H1 (cell line): Measurements from ENCODE around the gene GRID2. TPM values are rescaled to one million over a fixed set of nuclear protein-coding genes. Genes with fewer than 3 reads are reported as not detected.

ENCODE experiments used
- CTCF ChIA-PET: fragments of 300-600 bp; sonication (Branson Sonifier 250); formaldehyde crosslinking; loops from one replicate; lab custom pipeline; 2021; ENCODE audit not compliant: partially characterized antibody; lab: Charles Lee
- POLR2A ChIA-PET: fragments of 300-600 bp; sonication (Branson Sonifier 250); formaldehyde crosslinking; loops from one replicate; lab custom pipeline; 2021; ENCODE audit warnings: inconsistent platforms; ENCODE audit not compliant: partially characterized antibody; lab: Charles Lee
- DNase-seq, 2 experiments: peaks; one replicate each; pipeline versions ENCODE4 v3.0.0 to v3.0.0-alpha.2; 2010 to 2022; ENCODE audit warnings: low spot score in 2 of 2, low read depth in 1 of 2, mixed read lengths in 1 of 2
- FAIRE-seq: peaks from 2 replicates; lab custom pipeline; 2011; peaks lifted over from hg19 to GRCh38; lab: Jason Lieb, UNC
- H2AFZ ChIP-seq: 2 replicates; pipeline ENCODE4 v1.8.1; 2012; ENCODE audit warnings: low read length, inconsistent platforms
- H2AK5ac ChIP-seq: 2 replicates; pipeline ENCODE4 v1.6.1; 2013; ENCODE audit warnings: low read depth, low read length
- H2BK120ac ChIP-seq: replicated peaks from 2 replicates; pipeline ENCODE3; 2013; ENCODE audit warnings: low read depth, low read length, inconsistent platforms
- H2BK12ac ChIP-seq: 2 replicates; pipeline ENCODE4 v1.6.1; 2013; ENCODE audit warnings: low read depth, low read length
- H2BK15ac ChIP-seq: 2 replicates; pipeline ENCODE4 v1.6.1; 2013; ENCODE audit warnings: low read length
- H2BK20ac ChIP-seq: 2 replicates; pipeline ENCODE4 v1.6.1; 2013; ENCODE audit warnings: low read length
- H2BK5ac ChIP-seq: 2 replicates; pipeline ENCODE4 v1.6.1; 2013; ENCODE audit warnings: low read depth, low read length
- H3K14ac ChIP-seq: 2 replicates; pipeline ENCODE4 v1.6.1; 2013; ENCODE audit warnings: inconsistent platforms; ENCODE audit not compliant: insufficient read length
- H3K18ac ChIP-seq: 2 replicates; pipeline ENCODE4 v1.6.1; 2013; ENCODE audit warnings: low read length; ENCODE audit errors: extremely low read depth
- H3K23ac ChIP-seq: 2 replicates; pipeline ENCODE4 v1.6.1; 2013; ENCODE audit warnings: inconsistent platforms; ENCODE audit not compliant: insufficient read length
- H3K23me2 ChIP-seq: 2 replicates; pipeline ENCODE4 v1.6.1; 2013; ENCODE audit warnings: low read depth, low read length
- H3K27ac ChIP-seq: 2 replicates; pipeline ENCODE4 v1.6.1; 2011; ENCODE audit warnings: low read depth, low read length, inconsistent platforms
- H3K27me3 ChIP-seq, 4 experiments: replicated peaks in 1 of 4; 1 replicate in 1 of 4; 2 replicates in 3 of 4; pipeline versions ENCODE4 v1.6.1 to v1.8.1; 2011 to 2013; ENCODE audit warnings: low read length in 3 of 4, mild to moderate bottlenecking in 3 of 4, inconsistent platforms in 2 of 4, mixed read lengths in 2 of 4, moderate library complexity in 1 of 4; ENCODE audit not compliant: control insufficient read depth in 3 of 4, insufficient read depth in 3 of 4; ENCODE audit errors: extremely low read depth in 1 of 4
- H3K36me3 ChIP-seq, 4 experiments: 2 replicates each; pipeline versions ENCODE4 v1.6.1 to v1.8.1; 2011 to 2013; ENCODE audit warnings: mild to moderate bottlenecking in 4 of 4, low read length in 3 of 4, moderate library complexity in 2 of 4, control low read depth in 1 of 4, inconsistent platforms in 1 of 4; ENCODE audit not compliant: insufficient read depth in 4 of 4, control insufficient read depth in 2 of 4
- H3K4ac ChIP-seq: replicated peaks from 2 replicates; pipeline ENCODE3; 2013; ENCODE audit warnings: low read length, low read depth, mixed read lengths, inconsistent platforms; ENCODE audit not compliant: insufficient read length
- H3K4me1 ChIP-seq, 4 experiments: replicated peaks in 1 of 4; 1 replicate in 1 of 4; 2 replicates in 3 of 4; pipeline versions ENCODE4 v1.6.1 to v1.8.1; 2011 to 2013; ENCODE audit warnings: low read length in 3 of 4, inconsistent platforms in 2 of 4, mixed read lengths in 1 of 4; ENCODE audit not compliant: insufficient read depth in 4 of 4, control insufficient read depth in 3 of 4
- H3K4me2 ChIP-seq, 2 experiments: 2 replicates each; pipeline versions ENCODE4 v1.6.1 to v1.8.1; 2011 to 2013; ENCODE audit warnings: low read depth in 2 of 2, low read length in 2 of 2, control low read depth in 1 of 2, inconsistent platforms in 1 of 2, mild to moderate bottlenecking in 1 of 2; ENCODE audit not compliant: insufficient read depth in 1 of 2
- H3K4me3 ChIP-seq, 4 experiments: fragments of 200-600, 300-600 bp in 1 of 4; sonication (generic), shearing (Covaris generic), sonication (Bioruptor Twin) in 1 of 4; 2 replicates each; pipeline versions ENCODE4 v1.5.1 to v1.8.1; 2011 to 2016; ENCODE audit warnings: low read length in 4 of 4, low read depth in 3 of 4, control low read depth in 2 of 4, inconsistent platforms in 2 of 4, mild to moderate bottlenecking in 2 of 4, mixed read lengths in 1 of 4, moderate library complexity in 1 of 4; ENCODE audit not compliant: insufficient read depth in 2 of 4; ENCODE audit errors: extremely low read depth in 1 of 4
- H3K56ac ChIP-seq: replicated peaks from 2 replicates; pipeline ENCODE3; 2013; ENCODE audit warnings: low read depth, mild to moderate bottlenecking, mixed read lengths, low read length, inconsistent platforms; ENCODE audit not compliant: insufficient read length
- H3K79me1 ChIP-seq: 2 replicates; pipeline ENCODE4 v1.6.1; 2013; ENCODE audit warnings: low read depth, low read length, control low read depth
- H3K79me2 ChIP-seq, 2 experiments: 2 replicates each; pipeline versions ENCODE4 v1.6.1 to v1.8.1; 2012 to 2013; ENCODE audit warnings: low read length in 2 of 2, mild to moderate bottlenecking in 2 of 2, inconsistent platforms in 1 of 2; ENCODE audit not compliant: insufficient read depth in 2 of 2, control insufficient read depth in 1 of 2
- H3K9ac ChIP-seq, 4 experiments: replicated peaks in 1 of 4; 1 replicate in 1 of 4; 2 replicates in 3 of 4; pipeline versions ENCODE4 v1.6.1 to v1.8.1; 2011 to 2013; ENCODE audit warnings: low read depth in 3 of 4, low read length in 3 of 4, control low read depth in 2 of 4, mild to moderate bottlenecking in 2 of 4, moderate library complexity in 2 of 4, inconsistent platforms in 1 of 4; ENCODE audit errors: extremely low read depth in 1 of 4
- H3K9me3 ChIP-seq, 2 experiments: 2 replicates each; pipeline versions ENCODE4 v1.6.1 to v1.8.1; 2012 to 2013; ENCODE audit warnings: mild to moderate bottlenecking in 2 of 2, moderate library complexity in 2 of 2, control low read depth in 1 of 2, inconsistent platforms in 1 of 2, low read depth in 1 of 2, low read length in 1 of 2, mixed read lengths in 1 of 2; ENCODE audit not compliant: insufficient read depth in 2 of 2
- H4K20me1 ChIP-seq, 2 experiments: replicated peaks in 1 of 2; 2 replicates each; pipeline versions ENCODE3 to v1.8.1; 2011 to 2013; ENCODE audit warnings: inconsistent platforms in 2 of 2, low read length in 2 of 2, mild to moderate bottlenecking in 1 of 2; ENCODE audit not compliant: insufficient read depth in 2 of 2, control insufficient read depth in 1 of 2
- H4K5ac ChIP-seq: 2 replicates; pipeline ENCODE4 v1.6.1; 2013; ENCODE audit warnings: low read length, low read depth, mixed read lengths, inconsistent platforms; ENCODE audit not compliant: insufficient read length
- H4K8ac ChIP-seq: 2 replicates; pipeline ENCODE4 v1.8.0; 2013; ENCODE audit warnings: mild to moderate bottlenecking, moderate library complexity, low read length, inconsistent platforms; ENCODE audit not compliant: insufficient read depth; ENCODE audit errors: extremely low read depth
- H4K91ac ChIP-seq: replicated peaks from 2 replicates; pipeline ENCODE3; 2013; ENCODE audit warnings: low read length, mixed read lengths, inconsistent platforms; ENCODE audit not compliant: insufficient read length
- BRCA1 ChIP-seq: IDR thresholded peaks from 2 replicates; pipeline ENCODE4 v1.6.1; 2012; ENCODE audit warnings: low read depth, low read length, improper control_type of control experiment
- EP300 ChIP-seq, 2 experiments: IDR thresholded peaks; 1 replicate in 1 of 2; 2 replicates in 1 of 2; pipeline ENCODE4 v1.6.1; 2011 to 2012; ENCODE audit warnings: low read depth in 2 of 2, low read length in 2 of 2, mild to moderate bottlenecking in 2 of 2, borderline replicate concordance in 1 of 2, inconsistent platforms in 1 of 2, moderate library complexity in 1 of 2
- KDM4A ChIP-seq: IDR thresholded peaks from one replicate; pipeline ENCODE4 v1.7.1; 2012; ENCODE audit warnings: low read depth, mild to moderate bottlenecking, moderate library complexity, low read length, inconsistent platforms; ENCODE audit not compliant: severe bottlenecking
- NRF1 ChIP-seq: IDR thresholded peaks from 2 replicates; pipeline ENCODE4 v1.6.1; 2011; ENCODE audit warnings: mild to moderate bottlenecking, low read depth, low read length, improper control_type of control experiment
- RBBP5 ChIP-seq: IDR thresholded peaks from 2 replicates; pipeline ENCODE4 v1.7.1; 2012; ENCODE audit warnings: low read depth, mild to moderate bottlenecking, inconsistent platforms, low read length, moderate library complexity, borderline replicate concordance
- SAP30 ChIP-seq: fragments of 300-600 bp; sonication (generic); IDR thresholded peaks from 2 replicates; pipeline ENCODE4 v1.7.1; 2012; ENCODE audit warnings: low read length, moderate library complexity, mild to moderate bottlenecking, inconsistent platforms; ENCODE audit not compliant: insufficient read depth, insufficient replicate concordance
- WGBS, 2 experiments: shearing (Covaris generic) in 1 of 2; methylation state at CpG; one replicate each; pipeline versions ENCODE4 v1.1.6 to v1.1.7; 2013 to 2015; ENCODE audit warnings: low lambda C conversion rate in 2 of 2, mixed read lengths in 2 of 2, inconsistent platforms in 1 of 2, low coverage in 1 of 2, missing lambda C conversion rate in 1 of 2; ENCODE audit not compliant: insufficient replicate concordance in 2 of 2, insufficient coverage in 1 of 2, insufficient read length in 1 of 2; ENCODE audit errors: extremely low coverage in 1 of 2, missing lambda C conversion rate in 1 of 2; 5-methylcytosine and 5-hydroxymethylcytosine counted together
- polyA plus RNA-seq, 7 experiments: library from polyadenylated mRNA; depleted of rRNA in 3 of 7; stranded (reverse) in 5 of 7; unstranded in 2 of 7; fragments of >200 nt in 5 of 7; fragments of 200-250 nt in 2 of 7; gene quantifications; 1 replicate in 5 of 7; 2 replicates in 1 of 7; 4 replicates in 1 of 7; pipeline versions ENCODE4 v1.2.1 to v1.2.3, GENCODE V29; 2011 to 2013; ENCODE audit warnings: missing spikeins in 2 of 7, mixed read lengths in 2 of 7
- total RNA-seq: library from RNA; stranded (reverse); fragmentation: NEBNext Ultra II Directional; extraction: Animal tissue kit (Norgen Biotek cat#: 25700); gene quantifications from 2 replicates; pipeline ENCODE4 v1.2.1, GENCODE V29; 2021
- TF ChIP-seq, protein P1 (sequence below), 3 experiments: IDR thresholded peaks; 1 replicate in 2 of 3; 2 replicates in 1 of 3; pipeline versions ENCODE4 v1.5.1 to v1.6.1; 2011; ENCODE audit warnings: low read length in 3 of 3, mild to moderate bottlenecking in 3 of 3, inconsistent platforms in 2 of 3, low read depth in 1 of 3, moderate library complexity in 1 of 3; ENCODE audit not compliant: insufficient read depth in 1 of 3; ENCODE audit errors: control extremely low read depth in 1 of 3

Gene GRID2
- total and polyA plus RNA-seq, 2 of the 8 experiments (the other 6 are each of a cell fraction or from before 2014, with no cell fraction given): 31.1 to 81.9 TPM

DNA sequence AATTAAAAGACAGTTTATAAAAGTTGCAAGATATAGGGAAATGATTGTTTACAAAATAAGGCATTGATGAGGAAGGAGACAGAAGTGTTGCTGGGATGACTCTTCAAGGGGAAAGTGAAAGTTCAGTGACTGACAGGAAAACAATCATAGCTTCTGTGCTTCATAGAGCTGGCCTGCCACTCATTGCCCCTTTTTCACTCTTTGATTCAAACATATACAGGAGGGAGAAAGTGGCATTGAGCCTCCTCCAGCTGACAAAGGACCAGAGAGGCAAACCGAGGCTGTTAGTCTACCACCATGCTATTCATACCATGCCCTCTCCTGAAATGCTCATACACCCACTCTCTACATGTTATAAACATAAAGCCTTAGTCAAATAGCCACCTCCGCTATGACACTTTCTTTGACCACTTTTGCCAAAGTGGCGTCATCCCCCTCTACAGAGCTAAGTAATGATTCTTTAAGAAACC, 1445.6 kb downstream of the GRID2 start:
- H2AK5ac ChIP-seq: no peak overlapping the region
- no peak overlapping the region for H2AFZ ChIP-seq
- H2BK15ac ChIP-seq: no peak overlapping the region
- TF ChIP-seq KDM4A: no peak
- TF ChIP-seq BRCA1: no peak
- TF ChIP-seq EP300 (IDR thresholded peaks at IDR 0.05; ENCODE audit: borderline replicate concordance in 1 of 2, low read depth in 2 of 2, low read length in 2 of 2): no peak
- TF ChIP-seq, protein P1, sequence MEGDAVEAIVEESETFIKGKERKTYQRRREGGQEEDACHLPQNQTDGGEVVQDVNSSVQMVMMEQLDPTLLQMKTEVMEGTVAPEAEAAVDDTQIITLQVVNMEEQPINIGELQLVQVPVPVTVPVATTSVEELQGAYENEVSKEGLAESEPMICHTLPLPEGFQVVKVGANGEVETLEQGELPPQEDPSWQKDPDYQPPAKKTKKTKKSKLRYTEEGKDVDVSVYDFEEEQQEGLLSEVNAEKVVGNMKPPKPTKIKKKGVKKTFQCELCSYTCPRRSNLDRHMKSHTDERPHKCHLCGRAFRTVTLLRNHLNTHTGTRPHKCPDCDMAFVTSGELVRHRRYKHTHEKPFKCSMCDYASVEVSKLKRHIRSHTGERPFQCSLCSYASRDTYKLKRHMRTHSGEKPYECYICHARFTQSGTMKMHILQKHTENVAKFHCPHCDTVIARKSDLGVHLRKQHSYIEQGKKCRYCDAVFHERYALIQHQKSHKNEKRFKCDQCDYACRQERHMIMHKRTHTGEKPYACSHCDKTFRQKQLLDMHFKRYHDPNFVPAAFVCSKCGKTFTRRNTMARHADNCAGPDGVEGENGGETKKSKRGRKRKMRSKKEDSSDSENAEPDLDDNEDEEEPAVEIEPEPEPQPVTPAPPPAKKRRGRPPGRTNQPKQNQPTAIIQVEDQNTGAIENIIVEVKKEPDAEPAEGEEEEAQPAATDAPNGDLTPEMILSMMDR (IDR thresholded peaks at IDR 0.05; ENCODE audit: control extremely low read depth in 1 of 3, insufficient read depth in 1 of 3, low read depth in 1 of 3, low read length in 3 of 3): no peak
- no peak for TF ChIP-seq RBBP5
- TF ChIP-seq SAP30: no peak
- no peak for TF ChIP-seq NRF1

More for the DNA sequence above, 1445.6 kb downstream of the GRID2 start:
- peaks cover 2 to 8% (median 3%) of the 10 kb centered on the region in 4 experiments; a peak in 4 of 7 replicates for H3K4me1 ChIP-seq
- no peak overlapping the region for H2BK120ac ChIP-seq
- FAIRE-seq: no peak
- H4K20me1 ChIP-seq: no peaks in the 10 kb centered on the region
- no peak overlapping the region for H2BK20ac ChIP-seq
- WGBS, 2 experiments: 75% methylated on average over 3 of the region's 3 CpGs; no CpG with 5 or more reads in 1 of the 2 experiments
- H3K56ac ChIP-seq: no peak overlapping the region
- H3K23ac ChIP-seq: no peak overlapping the region
- no peak for DNase-seq
- H3K27ac ChIP-seq: no peak overlapping the region
- POLR2A ChIA-PET: no interaction called here
- CTCF ChIA-PET: interaction anchor here (1.7 to 2.8 kb wide), 3 partner anchors 13 to 39 kb away, joined by 3 to 12 read pairs (median 4); no protein-coding TSS in a partner anchor
- no peaks in the 10 kb centered on the region for H3K79me1 ChIP-seq
- H4K8ac ChIP-seq: no peak overlapping the region
- no peaks in the 10 kb centered on the region for H3K23me2 ChIP-seq
- no peaks in the 10 kb centered on the region for H3K79me2 ChIP-seq
- H3K9me3 ChIP-seq: no peaks in the 10 kb centered on the region
- H2BK5ac ChIP-seq: no peak overlapping the region
- H3K4me3 ChIP-seq: no peak overlapping the region
- H3K36me3 ChIP-seq: no peaks in the 10 kb centered on the region
- no peak overlapping the region for H4K5ac ChIP-seq
- no peaks in the 10 kb centered on the region for H3K27me3 ChIP-seq
- H3K4ac ChIP-seq: no peak overlapping the region
- H3K9ac ChIP-seq: no peak overlapping the region
- H4K91ac ChIP-seq: no peak overlapping the region
- H3K18ac ChIP-seq: no peak overlapping the region
- no peak overlapping the region for H3K14ac ChIP-seq
- no peak overlapping the region for H3K4me2 ChIP-seq
- no peak overlapping the region for H2BK12ac ChIP-seq
